Measurements from ENCODE around the gene BCLAF1. TPM values are rescaled to one million over a fixed set of nuclear protein-coding genes. Genes with fewer than 3 reads are reported as not detected.

BCLAF1 gene, protein sequence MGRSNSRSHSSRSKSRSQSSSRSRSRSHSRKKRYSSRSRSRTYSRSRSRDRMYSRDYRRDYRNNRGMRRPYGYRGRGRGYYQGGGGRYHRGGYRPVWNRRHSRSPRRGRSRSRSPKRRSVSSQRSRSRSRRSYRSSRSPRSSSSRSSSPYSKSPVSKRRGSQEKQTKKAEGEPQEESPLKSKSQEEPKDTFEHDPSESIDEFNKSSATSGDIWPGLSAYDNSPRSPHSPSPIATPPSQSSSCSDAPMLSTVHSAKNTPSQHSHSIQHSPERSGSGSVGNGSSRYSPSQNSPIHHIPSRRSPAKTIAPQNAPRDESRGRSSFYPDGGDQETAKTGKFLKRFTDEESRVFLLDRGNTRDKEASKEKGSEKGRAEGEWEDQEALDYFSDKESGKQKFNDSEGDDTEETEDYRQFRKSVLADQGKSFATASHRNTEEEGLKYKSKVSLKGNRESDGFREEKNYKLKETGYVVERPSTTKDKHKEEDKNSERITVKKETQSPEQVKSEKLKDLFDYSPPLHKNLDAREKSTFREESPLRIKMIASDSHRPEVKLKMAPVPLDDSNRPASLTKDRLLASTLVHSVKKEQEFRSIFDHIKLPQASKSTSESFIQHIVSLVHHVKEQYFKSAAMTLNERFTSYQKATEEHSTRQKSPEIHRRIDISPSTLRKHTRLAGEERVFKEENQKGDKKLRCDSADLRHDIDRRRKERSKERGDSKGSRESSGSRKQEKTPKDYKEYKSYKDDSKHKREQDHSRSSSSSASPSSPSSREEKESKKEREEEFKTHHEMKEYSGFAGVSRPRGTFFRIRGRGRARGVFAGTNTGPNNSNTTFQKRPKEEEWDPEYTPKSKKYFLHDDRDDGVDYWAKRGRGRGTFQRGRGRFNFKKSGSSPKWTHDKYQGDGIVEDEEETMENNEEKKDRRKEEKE
- polyA plus RNA-seq: 121 TPM
- long read RNA-seq, donor 1, full-length matches to known transcripts: 6 of 35 reads
- long read RNA-seq, donor 1, partial matches to known transcripts: 29 of 35 reads
- long read RNA-seq, donor 1, other reads (novel, unspliced or antisense): 0 of 35 reads
- long read RNA-seq, donor 2, full-length matches to known transcripts: 12 of 93 reads
- long read RNA-seq, donor 2, partial matches to known transcripts: 81 of 93 reads
- long read RNA-seq, donor 2, other reads (novel, unspliced or antisense): 0 of 93 reads
- long read RNA-seq, donor 3, full-length matches to known transcripts: 11 of 93 reads
- long read RNA-seq, donor 3, partial matches to known transcripts: 82 of 93 reads
- long read RNA-seq, donor 3, other reads (novel, unspliced or antisense): 0 of 93 reads
- long read RNA-seq, donor 4, partial matches to known transcripts: 8 of 8 reads
- long read RNA-seq, donor 4, other reads (novel, unspliced or antisense): 0 of 8 reads
- long read RNA-seq, donor 5, full-length matches to known transcripts: 2 of 23 reads
- long read RNA-seq, donor 5, partial matches to known transcripts: 21 of 23 reads
- long read RNA-seq, donor 5, other reads (novel, unspliced or antisense): 0 of 23 reads
- long read RNA-seq, donor 6, full-length matches to known transcripts: 3 of 65 reads
- long read RNA-seq, donor 6, partial matches to known transcripts: 62 of 65 reads
- long read RNA-seq, donor 6, other reads (novel, unspliced or antisense): 0 of 65 reads
- long read RNA-seq, donor 7, full-length matches to known transcripts: 7 of 30 reads
- long read RNA-seq, donor 7, partial matches to known transcripts: 23 of 30 reads
- long read RNA-seq, donor 7, other reads (novel, unspliced or antisense): 0 of 30 reads
- long read RNA-seq, donor 8, full-length matches to known transcripts: 11 of 94 reads
- long read RNA-seq, donor 8, partial matches to known transcripts: 83 of 94 reads
- long read RNA-seq, donor 8, other reads (novel, unspliced or antisense): 0 of 94 reads
- long read RNA-seq, donor 9, partial matches to known transcripts: 34 of 34 reads
- long read RNA-seq, donor 9, other reads (novel, unspliced or antisense): 0 of 34 reads
- long read RNA-seq, donor 10, full-length matches to known transcripts: 12 of 53 reads
- long read RNA-seq, donor 10, partial matches to known transcripts: 41 of 53 reads
- long read RNA-seq, donor 10, other reads (novel, unspliced or antisense): 0 of 53 reads
- long read RNA-seq, donor 11, partial matches to known transcripts: 27 of 30 reads
- long read RNA-seq, donor 11, other reads (novel, unspliced or antisense): 0 of 30 reads

DNA sequence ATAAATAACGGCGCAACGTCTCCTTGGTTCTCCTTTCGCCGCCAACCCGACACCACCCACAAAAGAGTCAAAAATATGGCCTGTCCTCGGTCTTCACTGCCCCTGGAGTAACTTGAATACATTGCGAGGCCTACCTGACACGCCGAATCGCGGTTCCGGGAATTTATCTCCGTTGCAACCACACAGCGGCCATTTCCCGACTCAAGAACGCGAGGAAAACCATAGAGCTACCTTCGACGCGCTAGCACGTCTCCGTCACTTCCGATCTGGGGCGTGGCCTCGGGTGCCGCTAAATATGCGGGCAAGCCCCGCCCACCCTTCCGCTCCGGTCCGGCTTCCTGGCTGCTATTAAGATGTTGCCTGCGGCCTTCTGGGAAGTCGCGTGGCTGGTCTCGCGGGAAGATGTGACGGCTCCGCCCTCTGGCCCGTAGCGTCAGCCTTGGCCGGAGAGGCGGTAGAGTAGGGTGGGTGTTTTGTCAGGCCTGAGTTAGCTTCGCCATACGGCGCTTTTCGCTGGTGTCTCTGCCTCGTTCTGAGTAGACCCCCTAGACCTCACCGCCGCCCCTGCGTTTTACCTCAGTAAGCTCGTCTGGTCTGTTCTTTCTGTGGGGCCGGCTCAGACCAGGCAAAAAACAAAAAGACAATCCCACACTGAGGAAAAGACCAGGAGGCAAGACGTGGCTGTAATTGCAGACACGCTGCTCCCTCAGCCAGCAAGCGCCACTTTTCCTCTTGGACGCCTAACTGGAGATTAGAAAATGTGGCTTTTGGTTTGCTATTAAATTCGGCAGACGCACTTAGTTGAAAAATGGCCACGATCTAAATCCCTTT, at the start of gene BCLAF1:
Gene BCLAF1 (minus strand): TSS at position 268 of the 831 bp plus-strand sequence. CDS start 9,980 bp downstream, outside the sequence.
- Histone ChIP-seq H3K27ac (ENCODE audit: low read length) (peak within 1 kb of the TSS; percentile 99), H3K36me3 (ENCODE audit: control insufficient read depth, insufficient read depth, low read length) (no peaks in the 10 kb centered on the region), H3K27me3 (ENCODE audit: control insufficient read depth, insufficient read depth, low read length) (no peaks in the 10 kb centered on the region), H3K4me3 (ENCODE audit: low read length) (peak within 1 kb of the TSS; percentile 91), H3K9me3 (ENCODE audit: control insufficient read depth, low read depth, low read length) (no peaks in the 10 kb centered on the region), H3K4me1 (ENCODE audit: control insufficient read depth, insufficient read depth, low read length) (peaks cover 9% of the 10 kb centered on the region)
- no CpG with 5 or more reads among the region's 60 CpGs for WGBS (ENCODE audit: insufficient coverage, low lambda C conversion rate)
- peak; percentile 100 for DNase-seq

DNA sequence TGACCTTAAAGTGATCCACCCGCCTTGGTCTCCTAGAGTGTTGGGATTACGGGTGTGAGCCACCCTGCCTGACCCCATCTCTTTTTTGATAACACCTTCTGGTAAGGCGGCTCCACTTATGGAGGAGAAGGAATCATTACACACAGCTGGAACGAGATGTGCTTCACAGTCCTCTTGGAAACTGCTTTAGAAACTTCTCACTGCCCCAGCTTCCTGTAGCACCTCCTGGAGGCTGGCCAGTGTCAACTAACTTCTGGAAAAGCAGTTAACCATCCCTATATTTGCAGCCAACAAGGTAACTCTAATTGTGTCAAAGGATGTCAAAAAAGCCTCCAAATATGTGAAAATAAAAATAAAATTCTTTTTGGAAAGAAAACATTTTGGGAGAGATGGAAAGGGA, 48.8 kb upstream of the BCLAF1 start:
- Histone ChIP-seq H3K27me3 (ENCODE audit: control insufficient read depth, insufficient read depth, low read length) (no peaks in the 10 kb centered on the region), H3K27ac (ENCODE audit: low read length) (no peak overlapping the region), H3K36me3 (ENCODE audit: control insufficient read depth, insufficient read depth, low read length) (peaks cover 4% of the 10 kb centered on the region), H3K9me3 (ENCODE audit: control insufficient read depth, low read depth, low read length) (no peaks in the 10 kb centered on the region), H3K4me3 (ENCODE audit: low read length) (no peak overlapping the region), H3K4me1 (ENCODE audit: control insufficient read depth, insufficient read depth, low read length) (no peaks in the 10 kb centered on the region)
- DNase-seq: no peak
- WGBS (ENCODE audit: insufficient coverage, low lambda C conversion rate): no CpG with 5 or more reads among the region's 4 CpGs

DNA sequence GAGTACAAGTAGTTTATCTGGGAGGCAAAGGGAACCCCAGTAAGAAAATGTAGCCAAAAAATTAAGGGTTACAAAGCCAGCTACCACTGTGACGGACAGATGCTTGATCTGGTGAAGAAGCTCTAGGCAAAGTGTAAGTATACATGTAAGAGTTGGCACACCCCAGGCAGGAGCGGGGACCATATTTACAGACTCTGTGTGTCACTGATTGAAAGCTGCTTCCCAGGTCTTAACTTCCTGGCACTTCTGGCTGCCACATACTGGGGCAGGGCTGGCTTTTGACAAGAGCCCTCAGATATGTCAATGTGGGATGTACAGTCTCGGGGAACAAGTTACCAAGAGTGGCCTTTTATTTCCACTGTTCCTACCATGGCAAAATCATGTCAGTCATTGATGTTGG, 48.0 kb upstream of the BCLAF1 start:
- H3K36me3 ChIP-seq (ENCODE audit: control insufficient read depth, insufficient read depth, low read length): peaks cover 4% of the 10 kb centered on the region
- no peaks in the 10 kb centered on the region for H3K9me3 ChIP-seq (ENCODE audit: control insufficient read depth, low read depth, low read length)
- no peaks in the 10 kb centered on the region for H3K4me1 ChIP-seq (ENCODE audit: control insufficient read depth, insufficient read depth, low read length)
- no peak overlapping the region for H3K4me3 ChIP-seq (ENCODE audit: low read length)
- WGBS (ENCODE audit: insufficient coverage, low lambda C conversion rate): no CpG with 5 or more reads among the region's 3 CpGs
- H3K27me3 ChIP-seq (ENCODE audit: control insufficient read depth, insufficient read depth, low read length): no peaks in the 10 kb centered on the region
- H3K27ac ChIP-seq (ENCODE audit: low read length): no peak overlapping the region
- no peak for DNase-seq

DNA sequence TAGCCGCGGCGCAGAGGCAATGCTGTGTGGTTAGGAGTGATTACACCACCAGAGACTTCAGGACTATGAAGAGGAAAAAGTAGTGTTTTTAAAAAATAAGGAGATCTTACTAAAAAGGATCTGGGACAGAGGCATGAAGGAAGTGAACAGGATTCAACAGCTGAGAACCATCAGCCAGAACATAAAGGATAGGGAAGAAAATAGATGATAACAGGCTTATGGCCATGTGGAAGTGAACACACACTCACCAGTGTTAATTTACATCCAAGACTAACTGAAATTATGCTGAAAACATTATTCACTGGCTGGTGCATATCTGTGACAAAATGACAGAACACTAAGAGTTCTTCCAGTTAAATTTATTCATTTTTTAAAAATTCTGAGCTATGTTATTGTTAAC, 47.5 kb upstream of the BCLAF1 start:
- peaks cover 4% of the 10 kb centered on the region for H3K36me3 ChIP-seq (ENCODE audit: control insufficient read depth, insufficient read depth, low read length)
- no peak overlapping the region for H3K4me3 ChIP-seq (ENCODE audit: low read length)
- no peaks in the 10 kb centered on the region for H3K9me3 ChIP-seq (ENCODE audit: control insufficient read depth, low read depth, low read length)
- H3K27ac ChIP-seq (ENCODE audit: low read length): no peak overlapping the region
- DNase-seq: no peak
- no peaks in the 10 kb centered on the region for H3K4me1 ChIP-seq (ENCODE audit: control insufficient read depth, insufficient read depth, low read length)
- H3K27me3 ChIP-seq (ENCODE audit: control insufficient read depth, insufficient read depth, low read length): no peaks in the 10 kb centered on the region
- no CpG with 5 or more reads among the region's 3 CpGs for WGBS (ENCODE audit: insufficient coverage, low lambda C conversion rate)

DNA sequence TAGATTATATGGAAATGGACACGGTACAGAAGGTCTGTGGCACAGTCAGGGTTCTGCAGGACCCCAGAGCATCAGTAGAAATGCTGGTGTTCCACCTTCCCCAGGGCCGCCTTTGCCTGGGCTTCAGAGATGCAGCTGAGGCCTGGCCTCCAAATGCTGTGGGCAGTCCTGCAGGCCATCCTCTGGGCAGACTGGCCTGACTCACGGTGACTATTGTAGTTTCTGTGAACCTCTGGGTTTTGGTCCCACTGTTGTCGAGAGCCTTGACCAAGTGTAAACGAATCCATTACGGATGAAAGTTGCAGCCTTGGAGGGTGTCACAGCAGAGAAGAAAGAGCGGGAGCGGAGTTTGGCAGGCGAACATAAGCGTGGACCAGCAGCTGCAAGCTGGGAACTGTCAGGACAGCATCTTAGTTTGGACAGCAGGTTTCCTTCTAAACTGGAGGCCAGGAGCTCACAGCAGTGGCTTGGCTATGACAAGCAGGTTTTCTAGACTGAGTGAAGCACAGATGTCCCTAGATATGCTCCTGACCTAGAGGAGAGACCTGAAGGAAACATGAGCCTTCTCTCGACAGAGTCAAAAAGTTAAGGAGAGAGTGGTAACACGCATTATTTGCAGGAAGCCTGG, 46.2 kb upstream of the BCLAF1 start:
- WGBS (ENCODE audit: insufficient coverage, low lambda C conversion rate): 68% methylated on average over 4 of the region's 12 CpGs
- H3K4me3 ChIP-seq (ENCODE audit: low read length): no peak overlapping the region
- peak in 1 of 2 donors; percentile 14 for DNase-seq
- H3K27ac ChIP-seq (ENCODE audit: low read length): no peak overlapping the region
- no peaks in the 10 kb centered on the region for H3K4me1 ChIP-seq (ENCODE audit: control insufficient read depth, insufficient read depth, low read length)
- no peaks in the 10 kb centered on the region for H3K27me3 ChIP-seq (ENCODE audit: control insufficient read depth, insufficient read depth, low read length)
- H3K36me3 ChIP-seq (ENCODE audit: control insufficient read depth, insufficient read depth, low read length): peaks cover under 1% of the 10 kb centered on the region
- no peaks in the 10 kb centered on the region for H3K9me3 ChIP-seq (ENCODE audit: control insufficient read depth, low read depth, low read length)

DNA sequence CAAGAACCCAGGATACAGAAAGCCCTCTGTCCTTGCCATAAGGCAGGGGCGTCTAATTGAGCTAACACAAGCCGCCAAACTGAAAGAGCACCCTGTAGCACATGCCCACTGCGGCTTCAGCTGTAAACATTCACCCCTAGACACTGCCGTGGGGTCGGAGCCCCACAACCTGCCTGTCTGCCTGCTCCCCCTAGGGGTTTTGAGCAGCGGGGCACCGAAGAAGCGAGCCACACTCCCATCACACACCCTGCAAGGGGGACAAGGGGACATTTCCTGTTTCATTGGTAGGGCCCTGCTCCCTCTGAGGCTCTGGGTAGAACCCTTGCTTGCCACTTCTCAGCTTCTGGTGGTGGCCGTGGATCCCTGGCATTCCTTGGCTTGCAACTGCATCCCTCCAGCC, 45.2 kb upstream of the BCLAF1 start:
- Histone ChIP-seq H3K9me3 (ENCODE audit: control insufficient read depth, low read depth, low read length) (no peaks in the 10 kb centered on the region), H3K4me1 (ENCODE audit: control insufficient read depth, insufficient read depth, low read length) (no peaks in the 10 kb centered on the region), H3K27ac (ENCODE audit: low read length) (no peak overlapping the region), H3K36me3 (ENCODE audit: control insufficient read depth, insufficient read depth, low read length) (no peaks in the 10 kb centered on the region), H3K4me3 (ENCODE audit: low read length) (no peak overlapping the region), H3K27me3 (ENCODE audit: control insufficient read depth, insufficient read depth, low read length) (no peaks in the 10 kb centered on the region)
- no CpG with 5 or more reads among the region's 9 CpGs for WGBS (ENCODE audit: insufficient coverage, low lambda C conversion rate)
- no peak for DNase-seq

DNA sequence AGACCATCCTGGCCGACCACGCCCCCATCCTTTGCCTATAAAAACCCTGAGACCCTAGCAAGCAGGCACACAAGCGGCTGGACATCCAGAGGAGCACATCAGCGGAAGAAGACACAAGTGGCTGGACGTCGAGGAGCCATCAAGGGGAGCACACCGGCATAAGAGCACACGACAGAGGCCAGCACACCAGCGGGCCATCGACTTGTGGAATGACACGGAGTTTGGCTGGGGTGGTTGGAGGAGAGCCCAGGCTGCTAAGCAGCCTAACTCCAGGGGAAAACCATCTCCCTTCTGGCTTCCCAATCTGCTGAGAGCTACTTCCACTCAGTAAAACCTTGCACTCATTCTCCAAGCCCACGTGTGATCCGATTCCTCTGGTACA, 44.8 kb upstream of the BCLAF1 start:
- Histone ChIP-seq H3K4me1 (ENCODE audit: control insufficient read depth, insufficient read depth, low read length) (no peaks in the 10 kb centered on the region), H3K36me3 (ENCODE audit: control insufficient read depth, insufficient read depth, low read length) (no peaks in the 10 kb centered on the region), H3K27ac (ENCODE audit: low read length) (no peak overlapping the region), H3K27me3 (ENCODE audit: control insufficient read depth, insufficient read depth, low read length) (no peaks in the 10 kb centered on the region), H3K4me3 (ENCODE audit: low read length) (no peak overlapping the region), H3K9me3 (ENCODE audit: control insufficient read depth, low read depth, low read length) (no peaks in the 10 kb centered on the region)
- no CpG with 5 or more reads among the region's 13 CpGs for WGBS (ENCODE audit: insufficient coverage, low lambda C conversion rate)
- no peak for DNase-seq

DNA sequence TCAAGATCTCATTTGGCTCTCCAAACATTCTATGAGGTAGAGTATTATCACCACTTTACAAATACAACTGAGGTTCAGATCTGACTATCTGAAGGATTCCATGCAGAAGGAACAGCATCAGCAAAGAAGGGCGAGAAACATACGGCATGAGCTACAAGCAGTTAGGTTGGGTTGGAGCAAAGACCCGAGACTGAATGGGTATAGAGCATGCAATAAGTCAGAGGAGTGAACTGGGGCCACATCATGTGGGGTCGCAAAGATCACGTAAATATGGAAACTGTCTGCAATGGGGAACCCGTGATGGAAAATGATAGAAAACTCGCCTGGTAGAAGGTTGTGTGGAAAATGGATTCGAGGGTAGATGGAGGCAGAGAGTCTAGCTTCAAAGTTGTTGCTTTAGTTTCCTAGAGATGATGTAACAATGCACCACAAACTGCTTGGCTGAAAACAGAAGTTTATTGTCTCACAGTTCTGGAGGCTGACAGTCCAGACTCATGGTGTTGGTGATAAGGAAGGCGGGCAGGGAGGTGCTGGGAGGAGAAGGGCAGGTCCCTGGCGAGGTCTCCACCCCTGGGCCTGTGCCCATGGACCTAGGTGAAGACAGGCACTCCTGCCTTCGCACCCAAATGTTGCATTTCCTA, 44.3 kb upstream of the BCLAF1 start:
- no peak for DNase-seq
- WGBS (ENCODE audit: insufficient coverage, low lambda C conversion rate): 100% methylated on average over 2 of the region's 11 CpGs
- H3K27me3 ChIP-seq (ENCODE audit: control insufficient read depth, insufficient read depth, low read length): no peaks in the 10 kb centered on the region
- H3K27ac ChIP-seq (ENCODE audit: low read length): no peak overlapping the region
- H3K36me3 ChIP-seq (ENCODE audit: control insufficient read depth, insufficient read depth, low read length): no peaks in the 10 kb centered on the region
- no peaks in the 10 kb centered on the region for H3K9me3 ChIP-seq (ENCODE audit: control insufficient read depth, low read depth, low read length)
- H3K4me1 ChIP-seq (ENCODE audit: control insufficient read depth, insufficient read depth, low read length): no peaks in the 10 kb centered on the region
- no peak overlapping the region for H3K4me3 ChIP-seq (ENCODE audit: low read length)

Measured in large intestine (tissue), 12 donors.